Measurements from ENCODE around the gene SLC5A9. TPM values are rescaled to one million over a fixed set of nuclear protein-coding genes. Genes with fewer than 3 reads are reported as not detected.

The SLC5A9 gene
- total and polyA plus RNA-seq, 2 of the 13 experiments (the other 11 are each of a cell fraction or from before 2014, with no cell fraction given): 42.0 to 65.0 TPM

DNA sequence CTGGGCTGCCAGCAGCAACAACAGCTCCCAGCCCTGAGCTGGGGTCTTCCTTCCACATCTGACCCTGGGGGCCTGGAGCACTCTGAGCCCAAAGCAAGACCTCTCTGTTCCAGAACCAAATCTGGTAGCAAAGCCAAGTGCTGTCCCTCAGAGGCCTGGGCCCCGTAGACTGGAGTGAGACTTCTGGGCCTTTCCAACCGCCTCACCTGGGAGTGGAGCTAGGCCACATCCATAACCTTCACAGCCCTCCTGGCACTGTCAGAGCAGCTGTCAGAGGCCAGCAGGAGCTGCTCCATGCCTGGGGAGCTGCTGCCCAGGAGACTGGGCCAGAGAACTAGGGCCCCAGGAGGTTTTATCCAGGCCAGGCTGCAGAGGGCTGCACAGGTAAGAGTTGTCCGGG, 15.4 kb upstream of the SLC5A9 start:
- no peak overlapping the region for H3K27ac ChIP-seq (ENCODE audit: extremely low read length, insufficient read depth, low read length)
- no peak overlapping the region for H3K4me2 ChIP-seq (ENCODE audit: low read depth, low read length)
- H3K9ac ChIP-seq (ENCODE audit: insufficient read depth, low read depth, low read length): no peak overlapping the region
- in situ Hi-C loops (cut with HindIII; ENCODE audit: extremely low pct_ligation_motif_present, low pct_unique_long_range_greater_than_20kb): no loop called here
- H3K79me2 ChIP-seq (ENCODE audit: insufficient read depth, low read length): no peaks in the 10 kb centered on the region
- no peaks in the 10 kb centered on the region for H4K20me1 ChIP-seq (ENCODE audit: insufficient read depth, low read length)
- BruUV-seq (replicated peaks): no TSS peak
- no peak for TF ChIP-seq E2F1 (CRISPR knock-in tag; IDR thresholded peaks at IDR 0.05)
- TF ChIP-seq ZC3H13 (CRISPR knock-in tag; IDR thresholded peaks at IDR 0.05): no peak
- TF ChIP-seq ZNF343 (CRISPR knock-in tag; IDR thresholded peaks at IDR 0.05): no peak
- no peak for TF ChIP-seq REXO4 (CRISPR knock-in tag; IDR thresholded peaks at IDR 0.05; ENCODE audit: borderline replicate concordance)
- no peak for TF ChIP-seq ZNF713 (CRISPR knock-in tag; IDR thresholded peaks at IDR 0.05)
- TF ChIP-seq SMAD1 (CRISPR knock-in tag; IDR thresholded peaks at IDR 0.05; ENCODE audit: borderline replicate concordance, low read depth): no peak
- TF ChIP-seq AGO1 (IDR thresholded peaks at IDR 0.05; ENCODE audit: low read depth, low read length, poor library complexity, severe bottlenecking): no peak
- TF ChIP-seq ZNF883 (CRISPR knock-in tag; IDR thresholded peaks at IDR 0.05; ENCODE audit: not compliant biosample characterization): no peak
- no peak for TF ChIP-seq ZNF710 (CRISPR knock-in tag; IDR thresholded peaks at IDR 0.05; ENCODE audit: borderline replicate concordance)
- TF ChIP-seq RFX1 (IDR thresholded peaks at IDR 0.05): no peak
- no peak for TF ChIP-seq ZNF331 (CRISPR knock-in tag; IDR thresholded peaks at IDR 0.05)
- ATAC-seq (peak; percentile 43), FAIRE-seq (no peak), DNase-seq (ENCODE audit: low spot score) (no peak)
- POLR2A ChIA-PET: no interaction called here
- CTCF ChIA-PET (ENCODE audit: low intra/inter-chr PET ratio, low total read pairs): no interaction called here
- WGBS (ENCODE audit: low lambda C conversion rate): 50% methylated on average over 1 of the region's 3 CpGs
- H2AFZ ChIP-seq (ENCODE audit: low read length): no peak overlapping the region
- H3K4me3 ChIP-seq (replicated peaks in 1 of 3; ENCODE audit: insufficient read depth in 1 of 3, low read depth in 2 of 3, low read length in 3 of 3): no peak overlapping the region
- no peaks in the 10 kb centered on the region for H3K9me3 ChIP-seq (ENCODE audit: low read length)
- H3K27me3 ChIP-seq (ENCODE audit: control insufficient read depth in 1 of 2, insufficient read depth in 2 of 2, low read length in 2 of 2): peaks cover 0 to 5% of the 10 kb centered on the region in 2 experiments; a peak in 1 of 5 replicates
- no peaks in the 10 kb centered on the region for H3K4me1 ChIP-seq (ENCODE audit: insufficient read depth, low read length)
- H3K36me3 ChIP-seq (replicated peaks in 1 of 2; ENCODE audit: control insufficient read depth in 1 of 2, insufficient read depth in 2 of 2, low read length in 2 of 2): no peaks in the 10 kb centered on the region
- intact Hi-C loops (cut with micrococcal nuclease; ENCODE audit: unreplicated experiment): no loop called here
